ENCODE measurements around the gene TMEM254. TPM values are rescaled to one million over a fixed set of nuclear protein-coding genes. Genes with fewer than 3 reads are reported as not detected.
"Not testable (repeated sequence)": the region's sequence is repeated elsewhere in the genome, so short reads cannot be mapped to it uniquely, and the experiment has no call there.

TMEM254 gene
- total RNA-seq, 2 donors from 2014 or later, result 3.4 to 8.8 TPM

DNA sequence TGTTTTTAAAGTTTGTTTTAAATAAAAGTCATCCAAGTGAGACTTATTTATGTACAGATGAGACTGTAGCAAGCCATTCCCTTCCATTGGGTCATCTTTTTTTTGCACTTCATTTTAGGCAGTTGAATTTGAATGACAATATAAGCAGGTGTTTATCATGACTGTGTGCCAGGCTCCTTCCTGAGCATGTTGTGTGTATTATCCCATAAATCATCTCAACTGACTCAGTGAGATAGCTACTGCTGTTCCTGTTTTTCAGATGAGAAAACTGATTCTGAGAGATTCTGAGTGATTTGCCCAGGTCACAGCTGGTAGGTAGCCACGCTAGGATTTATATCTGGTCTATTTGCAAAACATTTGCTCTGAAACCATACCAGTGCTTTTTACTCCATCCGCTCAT lies 11.7 kb downstream of the TMEM254 start:
- no peak overlapping the region for H3K27ac ChIP-seq
- no peak overlapping the region for H3K4me3 ChIP-seq
- no peak for TF ChIP-seq CTCF (IDR thresholded peaks at IDR 0.05)
- H3K27me3 ChIP-seq, result no peaks in the 10 kb centered on the region
- no peaks in the 10 kb centered on the region for H3K4me1 ChIP-seq
- H3K36me3 ChIP-seq, result no peaks in the 10 kb centered on the region
- H3K9me3 ChIP-seq, result no peaks in the 10 kb centered on the region
- no peak for DNase-seq (ENCODE audit: low spot score)

GRCh38 chr10:80094231-80094630 lies 15.8 kb downstream of the TMEM254 start:
- Histone ChIP-seq H3K36me3 (no peaks in the 10 kb centered on the region), H3K4me3 (no peak overlapping the region), H3K27me3 (no peaks in the 10 kb centered on the region), H3K27ac (no peak overlapping the region), H3K9me3 (no peaks in the 10 kb centered on the region), H3K4me1 (no peaks in the 10 kb centered on the region)
- no peak for DNase-seq (ENCODE audit: low spot score)
- no peak for TF ChIP-seq CTCF (IDR thresholded peaks at IDR 0.05)

DNA sequence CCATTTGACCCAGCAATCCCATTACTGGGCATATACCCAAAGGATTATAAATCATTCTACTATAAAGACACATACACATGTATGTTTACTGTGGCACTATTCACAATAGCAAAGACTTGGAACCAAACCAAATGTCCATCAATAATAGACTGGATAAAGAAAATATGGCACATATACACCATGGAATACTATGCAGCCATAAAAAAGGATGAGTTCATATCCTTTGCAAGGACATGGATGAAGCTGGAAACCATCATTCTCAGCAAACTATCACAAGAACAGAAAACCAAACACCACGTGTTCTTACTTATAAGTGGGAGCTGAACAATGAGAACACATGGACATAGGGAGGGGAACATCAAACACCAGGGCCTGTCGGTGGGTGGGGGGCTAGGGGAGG lies 19.8 kb downstream of the TMEM254 start:
- not testable (repeated sequence) for H3K4me1 ChIP-seq; H3K27me3 ChIP-seq; H3K27ac ChIP-seq; H3K9me3 ChIP-seq; H3K36me3 ChIP-seq; DNase-seq (ENCODE audit: low spot score); H3K4me3 ChIP-seq

- H3K27me3 ChIP-seq; DNase-seq (ENCODE audit: low spot score); H3K9me3 ChIP-seq; H3K4me3 ChIP-seq; H3K36me3 ChIP-seq; H3K4me1 ChIP-seq; H3K27ac ChIP-seq: not testable (repeated sequence)
Observed at GRCh38 chr10:80099295-80099694, 20.8 kb downstream of the TMEM254 start.

DNA sequence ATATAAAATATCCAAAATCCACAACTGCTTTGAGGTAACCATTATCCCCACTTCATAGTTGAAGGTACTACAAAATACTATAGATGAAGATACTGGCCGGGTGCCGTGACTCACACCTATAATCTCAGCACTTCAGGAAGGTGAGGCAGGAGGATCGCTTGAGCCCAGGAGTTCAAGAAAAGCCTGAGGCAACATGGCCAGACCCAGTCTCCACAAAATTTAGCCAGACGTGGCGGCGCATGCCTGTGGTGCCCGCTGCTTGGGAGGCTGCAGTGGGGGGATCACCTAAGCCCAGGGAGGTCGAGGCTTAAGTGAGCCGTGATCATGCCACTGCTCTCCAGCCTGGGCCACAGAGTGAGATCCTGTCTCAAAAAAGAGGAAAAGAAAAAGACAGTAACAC lies 21.7 kb downstream of the TMEM254 start:
- no peak for TF ChIP-seq CTCF (IDR thresholded peaks at IDR 0.05)
- H3K27me3 ChIP-seq, result no peaks in the 10 kb centered on the region
- no peaks in the 10 kb centered on the region for H3K9me3 ChIP-seq

DNA sequence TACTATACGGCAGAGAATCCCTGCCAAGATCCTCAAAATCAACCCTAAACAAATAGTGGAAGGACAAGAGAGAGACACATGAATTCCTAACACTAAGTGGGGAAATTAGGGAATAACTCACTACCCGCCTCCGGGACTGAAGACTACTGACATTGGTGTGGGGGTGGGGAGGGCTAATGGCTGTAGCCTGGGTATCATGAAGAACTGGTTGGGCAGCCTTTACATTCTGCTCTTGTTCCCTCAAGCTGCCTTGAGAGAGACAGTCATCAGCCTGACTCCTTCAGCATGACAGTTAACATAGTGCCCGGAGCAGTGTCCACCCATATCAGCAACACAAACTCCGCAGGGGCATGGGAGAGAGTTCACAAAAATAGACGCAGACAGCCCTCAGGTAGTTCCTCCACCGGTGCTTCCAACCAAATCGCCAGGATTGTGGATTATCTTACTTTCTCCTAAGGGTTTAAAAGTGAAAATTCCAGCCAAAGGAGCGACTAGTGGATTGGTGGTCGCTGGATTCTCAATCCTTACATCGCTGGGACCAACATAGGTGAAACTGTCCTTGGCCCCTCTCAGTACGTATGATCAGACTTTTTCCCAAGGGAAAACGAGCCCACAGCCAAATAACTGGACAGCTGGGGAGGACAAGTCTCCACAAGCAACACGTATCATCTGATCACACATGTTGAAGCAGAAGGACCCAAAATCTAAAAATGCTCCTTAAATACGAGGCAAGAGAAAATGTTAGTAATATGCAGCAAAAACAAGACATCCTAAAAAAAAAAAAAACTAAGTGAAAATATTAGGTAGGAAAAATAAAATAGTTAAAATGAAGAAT lies 22.6 kb downstream of the TMEM254 start:
- Histone ChIP-seq H3K4me3 (no peak overlapping the region), H3K9me3 (no peaks in the 10 kb centered on the region), H3K36me3 (no peaks in the 10 kb centered on the region), H3K27ac (no peak overlapping the region), H3K27me3 (no peaks in the 10 kb centered on the region), H3K4me1 (peaks cover 0 to 22% of the 10 kb centered on the region in 2 donors)
- no peak for DNase-seq (ENCODE audit: low spot score)
- no peak for TF ChIP-seq CTCF (IDR thresholded peaks at IDR 0.05)

More for the DNA sequence above, 21.7 kb downstream of the TMEM254 start:
- H3K36me3 ChIP-seq, result no peaks in the 10 kb centered on the region
- no peak overlapping the region for H3K27ac ChIP-seq
- DNase-seq (ENCODE audit: low spot score), result no peak
- H3K4me1 ChIP-seq, result peaks cover 0 to 17% of the 10 kb centered on the region in 2 donors
- H3K4me3 ChIP-seq, result no peak overlapping the region

Measured in right atrium auricular region (tissue), 2 donors.